Measurements from ENCODE around the gene GALNT17. TPM values are rescaled to one million over a fixed set of nuclear protein-coding genes. Genes with fewer than 3 reads are reported as not detected.
"Not testable (repeated sequence)": the region's sequence is repeated elsewhere in the genome, so short reads cannot be mapped to it uniquely, and the experiment has no call there.

Gene GALNT17
- total RNA-seq, 2 experiments from 2014 or later = not detected

GRCh38 chr7:71574153-71574860, 442.4 kb downstream of the GALNT17 start:
- CTCF ChIA-PET = no interaction called here
- Mint-ChIP-seq H3K27me3 (no peaks in the 10 kb centered on the region), H3K9me3 (ENCODE audit: low read depth) (peaks cover 8% of the 10 kb centered on the region), H3K36me3 (ENCODE audit: low read depth) (no peaks in the 10 kb centered on the region), H3K27ac (no peak overlapping the region), H3K4me1 (no peaks in the 10 kb centered on the region), H3K4me3 (no peak overlapping the region)
- intact Hi-C loops (cut with DNase I, micrococcal nuclease) = no loop called here
- DNase-seq (no peak), ATAC-seq (no peak)
- POLR2A ChIA-PET = no interaction called here

GRCh38 chr7:71580027-71580426, 448.1 kb downstream of the GALNT17 start:
- H3K9me3 Mint-ChIP-seq (ENCODE audit: low read depth) = peaks cover 8% of the 10 kb centered on the region
- POLR2A ChIA-PET = no interaction called here
- DNase-seq (no peak), ATAC-seq (no peak)
- no peaks in the 10 kb centered on the region for H3K4me1 Mint-ChIP-seq
- intact Hi-C loops (cut with DNase I, micrococcal nuclease) = no loop called here
- no peak overlapping the region for H3K27ac Mint-ChIP-seq
- no peaks in the 10 kb centered on the region for H3K36me3 Mint-ChIP-seq (ENCODE audit: low read depth)
- H3K27me3 Mint-ChIP-seq = no peaks in the 10 kb centered on the region
- H3K4me3 Mint-ChIP-seq = no peak overlapping the region
- CTCF ChIA-PET = no interaction called here

- ChIA-PET POLR2A (no interaction called here), CTCF (no interaction called here)
- no peaks in the 10 kb centered on the region for H3K27me3 Mint-ChIP-seq
- H3K27ac Mint-ChIP-seq = no peak overlapping the region
- DNase-seq (no peak), ATAC-seq (no peak)
- no peaks in the 10 kb centered on the region for H3K36me3 Mint-ChIP-seq (ENCODE audit: low read depth)
- H3K9me3 Mint-ChIP-seq (ENCODE audit: low read depth) = peaks cover 10% of the 10 kb centered on the region
- no peaks in the 10 kb centered on the region for H3K4me1 Mint-ChIP-seq
- H3K4me3 Mint-ChIP-seq = no peak overlapping the region
- intact Hi-C loops (cut with DNase I, micrococcal nuclease) = no loop called here
Observed at GRCh38 chr7:71584256-71584655, 452.3 kb downstream of the GALNT17 start.

- H3K4me1 Mint-ChIP-seq = no peaks in the 10 kb centered on the region
- no peaks in the 10 kb centered on the region for H3K36me3 Mint-ChIP-seq (ENCODE audit: low read depth)
- DNase-seq (no peak), ATAC-seq (no peak)
- no peaks in the 10 kb centered on the region for H3K27me3 Mint-ChIP-seq
- POLR2A ChIA-PET = no interaction called here
- H3K9me3 Mint-ChIP-seq (ENCODE audit: low read depth) = peaks cover 13% of the 10 kb centered on the region
- no peak overlapping the region for H3K4me3 Mint-ChIP-seq
- intact Hi-C loops (cut with DNase I, micrococcal nuclease) = loop anchor here in 1 of 2 experiments (10.0 kb wide), 1 partner anchor 57 kb away; no protein-coding TSS in a partner anchor
- CTCF ChIA-PET = no interaction called here
- H3K27ac Mint-ChIP-seq = no peak overlapping the region
Observed at GRCh38 chr7:71591876-71592275, 459.9 kb downstream of the GALNT17 start.

- H3K27ac Mint-ChIP-seq, CTCF ChIA-PET, H3K4me3 Mint-ChIP-seq: not testable (repeated sequence)
Observed at GRCh38 chr7:71592388-71592787, 460.4 kb downstream of the GALNT17 start.

GRCh38 chr7:71594736-71595135, 462.8 kb downstream of the GALNT17 start:
- ChIA-PET CTCF (interaction anchor here (0.6 kb wide), 1 partner anchor 737 kb away, joined by 3 read pairs; no protein-coding TSS in a partner anchor), POLR2A (no interaction called here)
- no peaks in the 10 kb centered on the region for H3K36me3 Mint-ChIP-seq (ENCODE audit: low read depth)

More at GRCh38 chr7:71592388-71592787, 460.4 kb downstream of the GALNT17 start:
- ATAC-seq; DNase-seq; H3K4me1 Mint-ChIP-seq; H3K36me3 Mint-ChIP-seq (ENCODE audit: low read depth); H3K27me3 Mint-ChIP-seq; POLR2A ChIA-PET: not testable (repeated sequence)
- intact Hi-C loops (cut with DNase I, micrococcal nuclease) = loop anchor here in 1 of 2 experiments (10.0 kb wide), 1 partner anchor 58 kb away; no protein-coding TSS in a partner anchor
- H3K9me3 Mint-ChIP-seq (ENCODE audit: low read depth) = peaks cover 11% of the 10 kb centered on the region

GRCh38 chr7:71595176-71595575, 463.2 kb downstream of the GALNT17 start:
- Mint-ChIP-seq H3K9me3 (ENCODE audit: low read depth) (peaks cover 11% of the 10 kb centered on the region), H3K27ac (no peak overlapping the region), H3K4me1 (no peaks in the 10 kb centered on the region), H3K27me3 (no peaks in the 10 kb centered on the region), H3K4me3 (no peak overlapping the region), H3K36me3 (ENCODE audit: low read depth) (no peaks in the 10 kb centered on the region)
- ATAC-seq = no peak
- ChIA-PET CTCF (no interaction called here), POLR2A (no interaction called here)
- intact Hi-C loops (cut with DNase I, micrococcal nuclease) = loop anchor here in 1 of 2 experiments (10.0 kb wide), 1 partner anchor 60 kb away; no protein-coding TSS in a partner anchor
- no peak for DNase-seq

More at GRCh38 chr7:71594736-71595135, 462.8 kb downstream of the GALNT17 start:
- Mint-ChIP-seq H3K27ac (no peak overlapping the region), H3K27me3 (no peaks in the 10 kb centered on the region), H3K4me3 (no peak overlapping the region), H3K4me1 (no peaks in the 10 kb centered on the region), H3K9me3 (ENCODE audit: low read depth) (peaks cover 11% of the 10 kb centered on the region)
- intact Hi-C loops (cut with DNase I, micrococcal nuclease) = loop anchor here in 1 of 2 experiments (10.0 kb wide), 1 partner anchor 60 kb away; no protein-coding TSS in a partner anchor
- DNase-seq (no peak), ATAC-seq (no peak)

GRCh38 chr7:71598553-71598952, 466.6 kb downstream of the GALNT17 start:
- Mint-ChIP-seq H3K4me1 (no peaks in the 10 kb centered on the region), H3K9me3 (ENCODE audit: low read depth) (peaks cover 13% of the 10 kb centered on the region), H3K36me3 (ENCODE audit: low read depth) (no peaks in the 10 kb centered on the region), H3K27me3 (peaks cover 2% of the 10 kb centered on the region), H3K4me3 (no peak overlapping the region), H3K27ac (no peak overlapping the region)
- CTCF ChIA-PET = no interaction called here
- intact Hi-C loops (cut with DNase I, micrococcal nuclease) = loop anchor here in 1 of 2 experiments (10.0 kb wide), 1 partner anchor 64 kb away; no protein-coding TSS in a partner anchor
- no peak for ATAC-seq
- POLR2A ChIA-PET = no interaction called here
- DNase-seq = no peak

- no peak for ATAC-seq
- intact Hi-C loops (cut with DNase I, micrococcal nuclease) = no loop called here
- ChIA-PET POLR2A (no interaction called here), CTCF (no interaction called here)
- H3K36me3 Mint-ChIP-seq (ENCODE audit: low read depth) = no peaks in the 10 kb centered on the region
- H3K27ac Mint-ChIP-seq = no peak overlapping the region
- H3K9me3 Mint-ChIP-seq (ENCODE audit: low read depth) = peaks cover 10% of the 10 kb centered on the region
- no peak for DNase-seq
- H3K4me3 Mint-ChIP-seq = no peak overlapping the region
- peaks cover 2% of the 10 kb centered on the region for H3K27me3 Mint-ChIP-seq
- no peaks in the 10 kb centered on the region for H3K4me1 Mint-ChIP-seq
Observed at GRCh38 chr7:71601851-71602250, 469.9 kb downstream of the GALNT17 start.

GRCh38 chr7:71604818-71605414, 473.0 kb downstream of the GALNT17 start:
- H3K4me1 Mint-ChIP-seq = no peaks in the 10 kb centered on the region
- POLR2A ChIA-PET = no interaction called here
- intact Hi-C loops (cut with DNase I, micrococcal nuclease) = no loop called here
- ATAC-seq (no peak), DNase-seq (no peak)
- no peak overlapping the region for H3K4me3 Mint-ChIP-seq
- H3K36me3 Mint-ChIP-seq (ENCODE audit: low read depth) = no peaks in the 10 kb centered on the region
- H3K9me3 Mint-ChIP-seq (ENCODE audit: low read depth) = peaks cover 24% of the 10 kb centered on the region
- H3K27me3 Mint-ChIP-seq = peaks cover 2% of the 10 kb centered on the region
- CTCF ChIA-PET = no interaction called here
- H3K27ac Mint-ChIP-seq = no peak overlapping the region

GRCh38 chr7:71611986-71612385, 480.0 kb downstream of the GALNT17 start:
- Mint-ChIP-seq H3K27ac (no peak overlapping the region), H3K4me3 (no peak overlapping the region), H3K9me3 (ENCODE audit: low read depth) (peaks cover 17% of the 10 kb centered on the region), H3K36me3 (ENCODE audit: low read depth) (no peaks in the 10 kb centered on the region), H3K4me1 (no peaks in the 10 kb centered on the region), H3K27me3 (no peaks in the 10 kb centered on the region)
- DNase-seq (no peak), ATAC-seq (no peak)
- POLR2A ChIA-PET = no interaction called here
- intact Hi-C loops (cut with DNase I, micrococcal nuclease) = no loop called here
- CTCF ChIA-PET = no interaction called here

- intact Hi-C loops (cut with DNase I, micrococcal nuclease) = no loop called here
- ChIA-PET POLR2A (no interaction called here), CTCF (no interaction called here)
- ATAC-seq (no peak), DNase-seq (no peak)
- Mint-ChIP-seq H3K27me3 (no peaks in the 10 kb centered on the region), H3K36me3 (ENCODE audit: low read depth) (no peaks in the 10 kb centered on the region), H3K27ac (no peak overlapping the region), H3K4me1 (no peaks in the 10 kb centered on the region), H3K9me3 (ENCODE audit: low read depth) (peaks cover 9% of the 10 kb centered on the region), H3K4me3 (no peak overlapping the region)
Observed at GRCh38 chr7:71612911-71613310, 481.0 kb downstream of the GALNT17 start.
